BE2C (cell line): ENCODE measurements around the gene BHLHE40.

Source experiments
- DNase-seq: peaks from one replicate; pipeline ENCODE4 v3.0.0-alpha.2; 2020
- H3K27me3 ChIP-seq: fragments of 250-450 bp; sonication (Bioruptor Pico); 2 replicates; pipeline ENCODE4 v1.5.1; 2020; ENCODE audit warnings: mild to moderate bottlenecking
- H3K36me3 ChIP-seq: fragments of 250-450 bp; sonication (Bioruptor Pico); 2 replicates; pipeline ENCODE4 v1.5.1; 2020; ENCODE audit warnings: mild to moderate bottlenecking
- H3K4me1 ChIP-seq: fragments of 250-450 bp; sonication (Bioruptor Pico); 2 replicates; pipeline ENCODE4 v1.5.1; 2020
- H3K4me3 ChIP-seq: 2 replicates; pipeline ENCODE4 v1.5.1; 2011; ENCODE audit warnings: low read depth, low read length
- H3K9me3 ChIP-seq: fragments of 250-450 bp; sonication (Bioruptor Pico); 2 replicates; pipeline ENCODE4 v1.5.1; 2020
- CTCF ChIP-seq: IDR thresholded peaks from 2 replicates; pipeline ENCODE4 v1.5.1; 2012; ENCODE audit warnings: mild to moderate bottlenecking, low read depth, low read length

BHLHE40 gene

GRCh38 chr3:4976109-4976508 lies 3.1 kb upstream of the BHLHE40 start:
- peak; percentile 76 for TF ChIP-seq CTCF
- H3K9me3 ChIP-seq: no peaks in the 10 kb centered on the region
- peak; percentile 60 for DNase-seq
- H3K4me1 ChIP-seq: no peaks in the 10 kb centered on the region
- no peak overlapping the region for H3K4me3 ChIP-seq
- H3K36me3 ChIP-seq: no peaks in the 10 kb centered on the region
- no peaks in the 10 kb centered on the region for H3K27me3 ChIP-seq

GRCh38 chr3:4977001-4977852 lies 2.0 kb upstream of the BHLHE40 start:
- peak overlapping the region; percentile 64 for H3K4me3 ChIP-seq
- no peak for TF ChIP-seq CTCF
- H3K9me3 ChIP-seq: no peaks in the 10 kb centered on the region
- H3K27me3 ChIP-seq: no peaks in the 10 kb centered on the region
- peak; percentile 49 for DNase-seq
- no peaks in the 10 kb centered on the region for H3K4me1 ChIP-seq
- H3K36me3 ChIP-seq: no peaks in the 10 kb centered on the region

- peak overlapping the region; percentile 64 for H3K4me3 ChIP-seq
- DNase-seq: no peak
- H3K27me3 ChIP-seq: no peaks in the 10 kb centered on the region
- no peak for TF ChIP-seq CTCF
- no peaks in the 10 kb centered on the region for H3K9me3 ChIP-seq
- H3K36me3 ChIP-seq: no peaks in the 10 kb centered on the region
- no peaks in the 10 kb centered on the region for H3K4me1 ChIP-seq
Observed at GRCh38 chr3:4977853-4978203, 1.4 kb upstream of the BHLHE40 start.

- no peaks in the 10 kb centered on the region for H3K4me1 ChIP-seq
- H3K9me3 ChIP-seq: no peaks in the 10 kb centered on the region
- peak; percentile 89 for DNase-seq
- no peaks in the 10 kb centered on the region for H3K36me3 ChIP-seq
- peak overlapping the region; percentile 64 for H3K4me3 ChIP-seq
- no peaks in the 10 kb centered on the region for H3K27me3 ChIP-seq
- TF ChIP-seq CTCF: no peak
Observed at GRCh38 chr3:4978204-4978965, 852 bp upstream of the BHLHE40 start.

- H3K4me1 ChIP-seq: no peaks in the 10 kb centered on the region
- H3K27me3 ChIP-seq: no peaks in the 10 kb centered on the region
- peak; percentile 83 for DNase-seq
- H3K4me3 ChIP-seq: peak overlapping the region; percentile 84
- no peaks in the 10 kb centered on the region for H3K9me3 ChIP-seq
- H3K36me3 ChIP-seq: no peaks in the 10 kb centered on the region
- no peak for TF ChIP-seq CTCF
Observed at GRCh38 chr3:4978966-4979427, 240 bp upstream of the BHLHE40 start.
